Stimulated activated CD8-positive, alpha-beta memory T cell treated with anti-CD3 and anti-CD28 coated beads, Interleukin-15, amount 100 ng/mL, for 1 hour (primary cell): Measurements from ENCODE around the gene ADAM22.

ENCODE experiments used
- DNase-seq: peaks from one replicate; pipeline ENCODE4 v3.0.0-alpha.2; 2020; ENCODE audit warnings: low read depth

ADAM22 gene

GRCh38 chr7:87961754-87962153 is 27.7 kb downstream of the ADAM22 start:
- DNase-seq = no peak

GRCh38 chr7:87966271-87966670 is 32.2 kb downstream of the ADAM22 start:
- DNase-seq = no peak

- DNase-seq = no peak
These were observed 34.0 kb downstream of the ADAM22 start for GRCh38 chr7:87968021-87968420.

GRCh38 chr7:87982116-87982515 is 48.1 kb downstream of the ADAM22 start:
- DNase-seq = no peak

GRCh38 chr7:87984088-87984487 is 50.0 kb downstream of the ADAM22 start:
- DNase-seq = no peak

GRCh38 chr7:87993269-87993668 is 59.2 kb downstream of the ADAM22 start:
- no peak for DNase-seq

- no peak for DNase-seq
These were observed 65.2 kb downstream of the ADAM22 start for GRCh38 chr7:87999261-87999660.

GRCh38 chr7:88001744-88002530 is 67.9 kb downstream of the ADAM22 start:
- DNase-seq = no peak

- DNase-seq = no peak
These were observed 68.6 kb downstream of the ADAM22 start for GRCh38 chr7:88002617-88003016.

GRCh38 chr7:88003581-88003980 is 69.5 kb downstream of the ADAM22 start:
- no peak for DNase-seq

GRCh38 chr7:88005191-88005590 is 71.1 kb downstream of the ADAM22 start:
- DNase-seq = no peak

GRCh38 chr7:88009651-88010050 is 75.6 kb downstream of the ADAM22 start:
- DNase-seq = no peak

- no peak for DNase-seq
These were observed 78.0 kb downstream of the ADAM22 start for GRCh38 chr7:88012086-88012485.

- DNase-seq = no peak
These were observed 79.9 kb downstream of the ADAM22 start for GRCh38 chr7:88013981-88014380.

- no peak for DNase-seq
These were observed 80.5 kb downstream of the ADAM22 start for GRCh38 chr7:88014581-88014980.

- no peak for DNase-seq
These were observed 81.3 kb downstream of the ADAM22 start for GRCh38 chr7:88015309-88015708.

GRCh38 chr7:88018501-88018900 is 84.5 kb downstream of the ADAM22 start:
- no peak for DNase-seq

- no peak for DNase-seq
These were observed 87.1 kb downstream of the ADAM22 start for GRCh38 chr7:88020953-88021665.

GRCh38 chr7:88027724-88028123 is 93.7 kb downstream of the ADAM22 start:
- no peak for DNase-seq

GRCh38 chr7:88034083-88034695 is 100.1 kb downstream of the ADAM22 start:
- DNase-seq = no peak

GRCh38 chr7:88037050-88037449 is 103.0 kb downstream of the ADAM22 start:
- DNase-seq = no peak

GRCh38 chr7:88040694-88041093 is 106.6 kb downstream of the ADAM22 start:
- DNase-seq = no peak

GRCh38 chr7:88041583-88041982 is 107.5 kb downstream of the ADAM22 start:
- DNase-seq = no peak
